ENCODE data around the gene SSBP3.

Gene SSBP3

DNA sequence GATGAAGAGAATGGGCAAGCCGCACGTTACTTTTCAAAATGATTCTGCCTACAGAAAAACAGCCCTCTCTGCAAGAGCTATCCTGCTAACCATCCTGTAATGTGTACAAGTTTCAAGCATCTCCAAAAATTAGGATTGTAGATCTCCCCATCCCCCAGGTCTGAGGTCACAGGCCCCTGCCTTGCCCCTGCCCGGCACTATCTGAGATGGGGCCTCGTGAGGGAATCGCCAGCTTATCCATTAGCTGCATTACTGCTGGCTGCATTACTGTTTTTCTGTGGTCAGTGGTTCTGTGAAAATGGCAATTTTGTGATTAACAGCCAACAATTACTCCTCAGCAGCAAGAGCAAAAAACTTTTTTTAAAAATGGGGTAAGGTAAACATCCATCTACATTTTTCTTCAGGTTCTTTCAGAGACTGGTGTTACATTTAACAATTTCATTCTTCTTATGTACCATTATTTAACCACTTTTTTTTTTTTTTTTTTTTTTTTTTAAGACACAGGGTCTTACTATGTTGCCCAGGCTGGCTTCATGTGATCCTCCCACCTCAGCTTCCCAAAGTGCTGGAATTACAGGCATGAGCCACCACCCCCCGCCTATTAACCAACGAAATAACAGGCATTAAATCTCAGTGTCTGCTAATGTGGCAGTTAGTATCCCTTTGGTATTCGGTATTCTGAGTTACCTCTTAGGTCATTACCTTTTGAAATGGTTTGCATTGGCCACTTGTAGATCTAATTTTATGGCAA, 122.4 kb downstream of the SSBP3 start:
- H3K9me3 ChIP-seq (ENCODE audit: low read depth, low read length): no peaks in the 10 kb centered on the region
- no peak for TF ChIP-seq EZH2 (IDR thresholded peaks at IDR 0.05)
- no peak for TF ChIP-seq FOXP2 (optimal IDR thresholded peaks at IDR 0.05; ENCODE audit: control extremely low read depth, extremely low read length, insufficient read depth)
- 0 out of 2 replicates have a peak overlapping the region, but pooled peaks have one; percentile 2 for H3K27ac ChIP-seq
- H3K9ac ChIP-seq (ENCODE audit: insufficient read length): no peak overlapping the region
- peaks cover 11% of the 10 kb centered on the region for H3K36me3 ChIP-seq (ENCODE audit: insufficient read depth, low read length)
- DNase-seq (ENCODE audit: low read depth, low spot score): no peak
- no peak overlapping the region for H3K4me3 ChIP-seq

DNA sequence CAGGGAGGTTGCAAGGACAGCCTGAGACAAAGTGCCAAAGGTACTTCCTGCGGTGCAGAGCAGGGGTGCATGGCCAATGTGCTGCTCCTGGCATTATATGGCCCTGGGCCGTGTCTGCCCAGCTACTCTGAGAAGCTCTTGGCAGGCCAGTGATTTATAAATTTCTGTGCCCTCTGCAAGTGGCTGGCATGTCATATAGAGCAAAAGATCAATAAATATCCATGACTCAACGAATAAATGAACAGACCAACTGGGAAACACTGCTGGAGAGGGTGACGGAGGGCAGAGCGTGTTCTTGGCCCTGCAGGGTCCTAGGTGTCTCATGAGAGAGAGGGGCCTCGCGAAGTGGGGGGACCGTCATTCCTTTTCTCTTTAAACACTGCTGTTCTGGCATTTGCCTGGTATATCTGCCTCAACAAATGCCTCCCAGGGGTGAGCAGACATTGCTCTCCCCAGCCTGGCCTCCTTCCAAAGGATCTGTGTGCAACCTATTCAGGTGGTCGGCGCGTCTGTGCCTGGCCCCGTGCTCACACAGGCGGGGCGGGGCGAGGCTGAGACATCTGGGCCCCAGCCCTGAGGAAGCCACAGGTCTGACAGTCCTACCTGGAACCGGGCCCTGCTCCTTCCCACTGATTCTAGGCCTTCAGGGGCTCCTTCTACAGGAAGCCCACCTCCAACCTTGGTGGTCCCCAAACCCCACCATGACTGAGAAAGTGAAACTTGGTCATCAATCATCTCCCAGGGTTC, 123.9 kb downstream of the SSBP3 start:
- peaks cover 11% of the 10 kb centered on the region for H3K36me3 ChIP-seq (ENCODE audit: insufficient read depth, low read length)
- no peaks in the 10 kb centered on the region for H3K9me3 ChIP-seq (ENCODE audit: low read depth, low read length)
- DNase-seq (ENCODE audit: low read depth, low spot score): no peak
- no peak for TF ChIP-seq POLR2AphosphoS5 (IDR thresholded peaks at IDR 0.05; ENCODE audit: borderline replicate concordance, low read depth, low read length)
- TF ChIP-seq FOXP2 (optimal IDR thresholded peaks at IDR 0.05; ENCODE audit: control extremely low read depth, extremely low read length, insufficient read depth): no peak
- no peak for TF ChIP-seq EZH2 (IDR thresholded peaks at IDR 0.05)
- H3K9ac ChIP-seq (ENCODE audit: insufficient read length): no peak overlapping the region
- no peak overlapping the region for H3K27ac ChIP-seq
- H3K4me3 ChIP-seq: no peak overlapping the region

DNA sequence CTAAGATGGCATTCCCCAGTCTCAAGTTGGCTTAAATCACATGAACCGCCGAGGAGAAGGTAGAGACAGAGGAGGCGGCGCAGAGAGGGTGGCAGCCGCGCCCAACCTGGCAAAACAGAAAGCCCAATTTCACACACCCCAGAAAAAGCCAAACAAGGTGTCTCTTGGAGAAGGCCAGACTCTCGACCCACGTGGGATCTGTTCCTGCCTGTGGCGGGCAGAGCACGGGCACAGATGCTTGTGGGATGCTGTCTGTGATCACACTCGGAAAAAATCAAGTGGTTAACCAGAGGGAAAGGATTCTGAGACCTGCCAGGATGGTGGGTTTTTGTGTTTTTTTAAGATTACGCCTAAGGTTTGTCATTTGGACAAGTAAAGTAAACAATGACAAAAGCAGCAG, 125.5 kb downstream of the SSBP3 start:
- Histone ChIP-seq H3K36me3 (ENCODE audit: insufficient read depth, low read length) (peaks cover 11% of the 10 kb centered on the region), H3K9me3 (ENCODE audit: low read depth, low read length) (no peaks in the 10 kb centered on the region), H3K27ac (no peak overlapping the region), H3K4me3 (no peak overlapping the region), H3K9ac (ENCODE audit: insufficient read length) (no peak overlapping the region)
- no peak for TF ChIP-seq EZH2 (IDR thresholded peaks at IDR 0.05)
- DNase-seq (ENCODE audit: low read depth, low spot score): no peak

DNA sequence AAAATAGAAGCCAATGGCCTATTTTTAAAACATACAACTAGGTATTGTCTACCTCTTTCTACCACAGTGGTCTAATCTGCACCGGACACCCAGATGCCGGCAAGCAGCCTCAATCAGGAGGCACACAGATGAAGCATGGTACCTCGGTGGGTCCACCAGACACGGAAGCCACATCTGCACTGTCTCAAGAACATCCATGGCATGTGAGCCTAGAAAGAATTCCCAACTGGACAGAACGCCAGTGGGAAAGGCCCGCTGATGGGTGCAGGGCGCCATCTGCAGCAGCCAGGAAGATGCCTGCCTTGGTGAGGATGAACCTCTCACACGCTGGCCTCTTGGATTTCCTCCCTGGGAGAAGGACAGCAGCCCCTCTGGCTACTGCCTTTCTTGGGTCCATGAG, 126.7 kb downstream of the SSBP3 start:
- no peak for TF ChIP-seq POLR2AphosphoS5 (IDR thresholded peaks at IDR 0.05; ENCODE audit: borderline replicate concordance, low read depth, low read length)
- no peak for TF ChIP-seq FOXP2 (optimal IDR thresholded peaks at IDR 0.05; ENCODE audit: control extremely low read depth, extremely low read length, insufficient read depth)
- no peak for TF ChIP-seq EZH2 (IDR thresholded peaks at IDR 0.05)
- DNase-seq (ENCODE audit: low read depth, low spot score): no peak
- Histone ChIP-seq H3K9ac (ENCODE audit: insufficient read length) (no peak overlapping the region), H3K36me3 (ENCODE audit: insufficient read depth, low read length) (peaks cover 11% of the 10 kb centered on the region), H3K4me3 (no peak overlapping the region), H3K9me3 (ENCODE audit: low read depth, low read length) (no peaks in the 10 kb centered on the region), H3K27ac (no peak overlapping the region)

DNA sequence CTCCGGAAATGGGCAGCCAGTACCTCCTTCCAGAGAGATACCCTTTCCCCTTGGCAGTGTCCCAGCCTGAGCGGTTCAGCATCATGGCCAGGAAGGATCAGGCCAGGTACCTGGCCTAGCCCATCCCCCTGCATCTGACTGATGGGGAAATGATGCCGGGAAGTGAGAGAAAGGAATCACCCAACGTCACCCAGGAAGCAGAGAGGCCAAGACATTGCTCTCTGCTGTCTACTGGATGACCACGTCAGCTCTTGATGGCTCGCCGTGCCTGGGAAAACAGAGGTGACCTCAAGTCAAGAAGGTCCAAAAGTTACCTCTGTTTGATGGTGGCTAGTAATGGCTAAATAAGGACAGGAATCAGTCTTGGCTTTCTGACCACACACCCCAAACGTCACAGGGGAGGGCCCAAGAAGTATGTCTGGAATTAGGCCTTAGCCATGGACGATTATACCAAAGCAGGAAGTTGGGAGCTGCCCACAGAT, 127.2 kb downstream of the SSBP3 start:
- TF ChIP-seq POLR2AphosphoS5 (IDR thresholded peaks at IDR 0.05; ENCODE audit: borderline replicate concordance, low read depth, low read length) (no peak), EZH2 (IDR thresholded peaks at IDR 0.05) (no peak), FOXP2 (optimal IDR thresholded peaks at IDR 0.05; ENCODE audit: control extremely low read depth, extremely low read length, insufficient read depth) (no peak)
- no peak for DNase-seq (ENCODE audit: low read depth, low spot score)
- Histone ChIP-seq H3K4me3 (no peak overlapping the region), H3K36me3 (ENCODE audit: insufficient read depth, low read length) (peaks cover 11% of the 10 kb centered on the region), H3K9ac (ENCODE audit: insufficient read length) (no peak overlapping the region), H3K27ac (no peak overlapping the region), H3K9me3 (ENCODE audit: low read depth, low read length) (no peaks in the 10 kb centered on the region)

DNA sequence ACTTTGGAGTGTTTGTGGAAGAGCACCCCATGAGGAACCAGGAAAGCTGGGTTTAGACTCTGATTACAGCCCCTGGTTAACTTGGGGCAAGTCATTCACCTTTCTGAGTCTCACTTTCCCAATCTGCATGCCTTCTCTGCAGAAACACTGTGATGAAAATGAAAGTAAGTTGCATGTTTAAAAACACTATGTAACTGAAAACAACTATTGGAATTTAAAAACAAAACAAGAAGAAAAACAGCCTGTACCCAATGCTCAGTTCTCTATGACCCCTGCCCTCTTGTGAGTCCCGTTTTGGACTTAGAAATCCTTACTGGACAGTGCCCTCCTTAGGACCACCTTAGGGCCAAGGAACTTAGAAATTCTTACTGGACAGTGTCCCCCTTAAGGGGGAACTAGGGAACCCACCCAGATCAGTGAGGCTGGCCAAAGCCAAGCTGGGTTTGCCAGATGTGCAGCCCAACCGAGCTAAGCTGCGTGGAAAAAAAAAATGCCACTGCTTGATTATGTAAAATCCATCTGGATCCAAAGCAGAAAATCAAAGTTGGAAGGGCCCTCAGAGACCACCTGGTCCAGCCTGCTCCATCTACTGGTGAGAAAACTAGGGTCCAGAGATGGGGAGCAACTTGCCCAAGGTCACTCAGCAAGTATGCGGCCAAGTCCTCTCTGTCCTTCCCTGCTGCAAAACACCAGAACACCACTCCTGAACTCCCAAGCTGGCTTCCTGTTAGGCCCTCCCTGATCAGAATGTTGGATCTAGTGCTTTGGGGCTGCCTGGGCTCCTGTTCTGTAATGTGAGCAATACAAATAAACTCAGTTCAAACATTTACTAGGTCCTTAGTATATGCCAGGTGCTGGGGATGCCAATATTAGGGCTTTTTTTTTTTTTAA, 128.5 kb downstream of the SSBP3 start:
- no peak overlapping the region for H3K4me3 ChIP-seq
- no peak overlapping the region for H3K9ac ChIP-seq (ENCODE audit: insufficient read length)
- H3K36me3 ChIP-seq (ENCODE audit: insufficient read depth, low read length): peaks cover 11% of the 10 kb centered on the region
- DNase-seq (ENCODE audit: low read depth, low spot score): no peak
- no peaks in the 10 kb centered on the region for H3K9me3 ChIP-seq (ENCODE audit: low read depth, low read length)
- no peak overlapping the region for H3K27ac ChIP-seq
- TF ChIP-seq FOXP2 (optimal IDR thresholded peaks at IDR 0.05; ENCODE audit: control extremely low read depth, extremely low read length, insufficient read depth) (no peak), POLR2AphosphoS5 (IDR thresholded peaks at IDR 0.05; ENCODE audit: borderline replicate concordance, low read depth, low read length) (no peak), EZH2 (IDR thresholded peaks at IDR 0.05) (no peak)

DNA sequence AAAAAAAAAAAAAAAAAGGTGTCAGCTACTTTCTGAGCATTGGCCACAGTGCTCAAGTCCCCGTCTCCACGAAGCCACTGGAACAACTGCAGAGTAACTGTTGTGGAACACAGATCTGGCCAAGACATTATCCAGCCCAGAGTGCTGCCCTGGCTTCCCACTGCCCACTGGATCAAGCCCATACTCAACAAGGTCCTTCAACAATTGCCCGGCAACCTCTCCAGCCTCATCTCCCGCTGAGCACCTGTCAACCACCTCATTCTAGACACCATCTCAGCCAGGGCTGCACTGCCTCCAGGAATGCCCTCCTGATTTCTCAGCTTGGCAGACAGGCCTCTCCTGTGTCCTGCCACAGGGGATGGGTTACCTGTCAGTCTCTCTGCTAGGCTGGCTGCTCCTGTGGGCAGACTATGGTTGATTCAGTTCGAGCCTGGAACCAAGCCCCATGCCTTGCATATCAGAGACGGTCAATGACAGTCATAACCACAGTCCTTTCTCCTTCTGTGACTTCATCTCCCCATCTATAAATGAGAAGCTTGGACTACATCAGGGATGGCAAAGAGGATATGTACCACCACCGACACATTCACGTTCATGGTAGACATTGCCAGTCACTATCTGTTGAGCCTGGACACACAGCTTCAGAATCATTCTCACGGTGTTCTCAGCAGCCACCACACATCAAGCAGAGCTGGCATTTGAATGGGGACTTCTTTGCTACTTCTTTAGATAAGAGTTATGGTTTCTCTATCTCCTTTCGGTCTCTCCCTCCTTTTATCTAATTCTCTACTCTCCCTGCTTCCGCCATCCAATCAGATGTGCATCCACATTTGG, 129.4 kb downstream of the SSBP3 start:
- no peak for DNase-seq (ENCODE audit: low read depth, low spot score)
- Histone ChIP-seq H3K9ac (ENCODE audit: insufficient read length) (no peak overlapping the region), H3K36me3 (ENCODE audit: insufficient read depth, low read length) (peaks cover 11% of the 10 kb centered on the region), H3K27ac (no peak overlapping the region), H3K4me3 (no peak overlapping the region), H3K9me3 (ENCODE audit: low read depth, low read length) (no peaks in the 10 kb centered on the region)
- TF ChIP-seq FOXP2 (optimal IDR thresholded peaks at IDR 0.05; ENCODE audit: control extremely low read depth, extremely low read length, insufficient read depth): no peak
- TF ChIP-seq POLR2AphosphoS5 (IDR thresholded peaks at IDR 0.05; ENCODE audit: borderline replicate concordance, low read depth, low read length): no peak
